Nephron (organoid): Measurements from ENCODE around the gene ME3.

ENCODE experiments used
- H3K27ac Mint-ChIP-seq, 3 experiments: 2 replicates each; pipeline ENCODE4 v1.8.0; 2020; ENCODE audit warnings: mixed read lengths in 3 of 3, mild to moderate bottlenecking in 2 of 3, moderate library complexity in 1 of 3
- H3K27me3 Mint-ChIP-seq: 2 replicates; pipeline ENCODE4 v1.8.0; 2021; ENCODE audit warnings: low read depth, mild to moderate bottlenecking, moderate library complexity, mixed read lengths
- H3K36me3 Mint-ChIP-seq: 2 replicates; pipeline ENCODE4 v1.8.0; 2020; ENCODE audit warnings: low read depth, mixed read lengths
- H3K4me1 Mint-ChIP-seq: 2 replicates; pipeline ENCODE4 v1.8.0; 2020; ENCODE audit warnings: mixed read lengths
- H3K4me3 Mint-ChIP-seq, 3 experiments: 2 replicates each; pipeline ENCODE4 v1.8.0; 2020; ENCODE audit warnings: mild to moderate bottlenecking in 3 of 3, mixed read lengths in 3 of 3, moderate library complexity in 2 of 3
- H3K9me3 Mint-ChIP-seq: 2 replicates; pipeline ENCODE4 v1.8.0; 2020; ENCODE audit warnings: mixed read lengths
- TF ChIP-seq, protein P1 (sequence below), 3 experiments: fragments of 200-600 bp; sonication (generic); IDR thresholded peaks; one replicate each; pipeline ENCODE4 v1.5.0; 2021; ENCODE audit warnings: antibody characterized with exemption in 3 of 3; ENCODE audit not compliant: unreplicated experiment in 3 of 3

ME3 gene

DNA sequence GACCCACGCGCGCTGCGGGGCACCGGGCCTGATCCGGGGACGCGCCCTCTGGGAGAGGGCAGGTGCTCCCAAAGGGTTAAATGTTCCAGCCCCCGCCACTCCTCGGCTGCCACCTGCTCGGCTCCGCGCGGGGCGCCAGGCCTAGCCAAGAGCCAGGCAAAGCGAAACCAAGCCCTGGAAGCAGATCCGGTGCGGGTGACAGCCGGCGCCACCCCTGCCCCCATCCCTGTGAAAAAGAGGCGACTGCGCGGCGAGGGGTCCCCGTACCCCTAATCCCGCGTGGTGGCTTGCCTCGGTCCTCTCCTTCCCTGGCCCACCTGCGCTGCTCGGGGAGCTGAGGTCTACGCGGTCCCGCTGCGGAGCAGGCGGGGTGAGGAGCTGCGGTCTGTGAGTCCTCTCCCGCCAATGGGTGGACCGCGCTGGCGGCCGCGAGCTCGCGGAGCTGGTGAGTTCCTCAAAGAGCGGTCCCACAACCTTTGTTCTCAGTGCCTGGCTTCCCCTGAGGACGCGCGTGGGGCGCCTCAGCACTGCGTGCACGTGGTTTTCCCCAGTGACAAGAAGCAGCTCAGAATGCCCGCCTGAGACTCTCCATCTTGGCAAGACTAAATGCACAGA, at the start of gene ME3:
TSS of gene ME3 (minus strand) at position 610 of the 615 bp plus-strand sequence.
- Mint-ChIP-seq H3K9me3 (no peaks in the 10 kb centered on the region), H3K27ac (peak within 1 kb of the TSS in 2 of 3 experiments; percentile 42 to 83)

DNA sequence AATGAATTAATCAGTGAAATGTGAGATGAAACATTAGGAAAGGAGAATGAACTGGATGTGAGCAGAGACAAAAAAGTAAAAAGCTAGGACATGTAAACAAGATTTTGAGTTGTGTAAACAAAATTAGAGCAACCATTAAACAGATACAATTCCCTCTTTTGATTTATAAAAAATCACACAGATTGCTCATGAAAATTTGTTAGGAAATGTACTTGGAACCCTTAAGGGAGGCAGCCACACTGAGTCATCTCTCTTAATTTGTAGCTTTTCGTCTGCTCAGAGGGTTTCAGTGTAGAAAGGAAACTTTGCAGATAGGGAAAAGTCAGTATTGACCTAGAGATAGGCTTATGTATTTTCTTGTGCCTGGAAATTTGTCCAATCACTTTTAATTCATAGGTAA, 49.6 kb upstream of the ME3 start:
- Mint-ChIP-seq H3K27ac (no peak overlapping the region), H3K9me3 (peaks cover 23% of the 10 kb centered on the region), H3K36me3 (no peaks in the 10 kb centered on the region), H3K4me3 (no peak overlapping the region), H3K4me1 (no peaks in the 10 kb centered on the region), H3K27me3 (peaks cover 5% of the 10 kb centered on the region)
- TF ChIP-seq, protein P1, sequence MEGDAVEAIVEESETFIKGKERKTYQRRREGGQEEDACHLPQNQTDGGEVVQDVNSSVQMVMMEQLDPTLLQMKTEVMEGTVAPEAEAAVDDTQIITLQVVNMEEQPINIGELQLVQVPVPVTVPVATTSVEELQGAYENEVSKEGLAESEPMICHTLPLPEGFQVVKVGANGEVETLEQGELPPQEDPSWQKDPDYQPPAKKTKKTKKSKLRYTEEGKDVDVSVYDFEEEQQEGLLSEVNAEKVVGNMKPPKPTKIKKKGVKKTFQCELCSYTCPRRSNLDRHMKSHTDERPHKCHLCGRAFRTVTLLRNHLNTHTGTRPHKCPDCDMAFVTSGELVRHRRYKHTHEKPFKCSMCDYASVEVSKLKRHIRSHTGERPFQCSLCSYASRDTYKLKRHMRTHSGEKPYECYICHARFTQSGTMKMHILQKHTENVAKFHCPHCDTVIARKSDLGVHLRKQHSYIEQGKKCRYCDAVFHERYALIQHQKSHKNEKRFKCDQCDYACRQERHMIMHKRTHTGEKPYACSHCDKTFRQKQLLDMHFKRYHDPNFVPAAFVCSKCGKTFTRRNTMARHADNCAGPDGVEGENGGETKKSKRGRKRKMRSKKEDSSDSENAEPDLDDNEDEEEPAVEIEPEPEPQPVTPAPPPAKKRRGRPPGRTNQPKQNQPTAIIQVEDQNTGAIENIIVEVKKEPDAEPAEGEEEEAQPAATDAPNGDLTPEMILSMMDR (IDR thresholded peaks at IDR 0.05; ENCODE audit: unreplicated experiment in 3 of 3): no peak

More for the DNA sequence above, at the start of gene ME3:
- no peaks in the 10 kb centered on the region for H3K36me3 Mint-ChIP-seq
- peaks cover 29% of the 10 kb centered on the region for H3K27me3 Mint-ChIP-seq
- H3K4me3 Mint-ChIP-seq: peak within 1 kb of the TSS; percentile 80 to 88 (median 86)
- peaks cover 17% of the 10 kb centered on the region for H3K4me1 Mint-ChIP-seq
- TF ChIP-seq, protein P1 (IDR thresholded peaks at IDR 0.05; ENCODE audit: unreplicated experiment in 3 of 3): no peak

DNA sequence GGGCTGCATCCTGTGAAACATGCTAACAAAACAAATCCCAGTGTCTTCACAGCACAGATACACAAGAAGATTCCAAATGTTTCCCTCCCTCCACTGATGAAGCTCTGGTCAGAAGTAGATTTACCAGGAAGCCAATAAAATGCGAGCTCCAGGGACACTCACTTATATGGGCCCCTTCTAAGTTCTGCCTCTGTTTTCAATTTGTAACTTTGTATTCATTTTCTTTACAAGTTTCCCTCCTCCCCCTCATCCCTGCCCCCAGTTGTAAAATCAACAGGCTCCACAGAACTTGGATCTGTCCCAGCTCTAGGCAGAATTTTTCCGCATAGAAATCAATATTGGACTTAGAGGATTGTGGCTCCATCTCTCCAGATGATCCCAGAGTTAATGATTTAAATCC, 48.1 kb upstream of the ME3 start:
- H3K27ac Mint-ChIP-seq: no peak overlapping the region
- H3K4me3 Mint-ChIP-seq: no peak overlapping the region
- H3K36me3 Mint-ChIP-seq: no peaks in the 10 kb centered on the region
- H3K27me3 Mint-ChIP-seq: peaks cover 5% of the 10 kb centered on the region
- peaks cover 23% of the 10 kb centered on the region for H3K9me3 Mint-ChIP-seq
- TF ChIP-seq, protein P1 (IDR thresholded peaks at IDR 0.05; ENCODE audit: unreplicated experiment in 3 of 3): no peak
- H3K4me1 Mint-ChIP-seq: no peaks in the 10 kb centered on the region

DNA sequence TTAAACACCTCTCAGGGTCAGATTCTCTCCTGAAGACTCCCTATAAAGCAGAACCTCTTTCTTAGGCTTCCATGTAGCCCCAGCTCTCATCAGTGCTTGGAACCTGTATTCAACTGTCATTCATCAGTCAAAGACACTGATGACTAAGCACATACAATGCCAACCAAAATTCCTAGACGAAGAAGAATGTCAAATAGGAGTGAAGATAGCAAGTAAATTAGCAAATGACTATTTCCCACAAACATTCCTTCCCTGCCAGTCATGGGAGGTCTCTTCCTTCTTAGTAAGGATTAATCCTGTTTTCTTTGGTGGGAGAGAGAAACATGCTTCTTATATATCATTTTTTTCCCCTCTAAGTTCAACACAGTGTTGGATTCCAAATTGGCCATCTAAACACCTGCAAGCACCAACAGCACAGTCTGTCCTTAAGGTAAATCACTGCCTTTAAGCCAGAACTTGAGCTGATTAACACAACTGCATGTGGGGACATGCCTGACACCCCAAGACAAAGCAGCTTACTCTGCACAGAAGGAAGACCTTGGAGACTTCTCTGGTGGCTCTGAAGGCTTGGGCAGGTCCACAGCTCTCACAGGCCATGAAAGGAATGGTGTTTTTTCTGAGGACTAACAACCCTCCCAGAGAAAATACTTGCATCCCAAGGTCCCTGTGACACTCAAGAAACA, 47.5 kb upstream of the ME3 start:
- Mint-ChIP-seq H3K27me3 (peaks cover 5% of the 10 kb centered on the region), H3K4me1 (no peaks in the 10 kb centered on the region), H3K9me3 (peaks cover 23% of the 10 kb centered on the region), H3K27ac (no peak overlapping the region), H3K36me3 (no peaks in the 10 kb centered on the region), H3K4me3 (no peak overlapping the region)
- TF ChIP-seq, protein P1 (IDR thresholded peaks at IDR 0.05; ENCODE audit: unreplicated experiment in 3 of 3): no peak

DNA sequence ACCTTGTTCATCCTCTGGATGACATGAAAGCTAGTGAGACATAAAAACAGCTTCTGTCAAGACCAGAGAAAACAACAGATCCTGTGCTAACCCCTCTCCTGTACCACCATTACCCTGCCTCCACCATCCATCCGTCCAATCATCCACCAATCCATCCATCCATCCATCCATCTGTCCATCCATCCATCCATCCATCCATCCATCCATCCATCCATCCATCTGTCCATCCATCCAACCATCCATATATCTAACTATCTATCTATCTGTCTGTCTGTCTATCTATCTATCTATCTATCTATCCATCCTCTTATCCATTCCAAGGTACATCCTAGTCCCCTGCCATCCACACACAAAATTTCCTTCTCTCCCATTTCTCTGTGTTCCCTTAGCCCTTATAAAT, 46.6 kb upstream of the ME3 start:
- TF ChIP-seq, protein P1 (IDR thresholded peaks at IDR 0.05; ENCODE audit: unreplicated experiment in 3 of 3): no peak
- Mint-ChIP-seq H3K4me1 (no peaks in the 10 kb centered on the region), H3K9me3 (peaks cover 22% of the 10 kb centered on the region), H3K4me3 (no peak overlapping the region), H3K27me3 (peaks cover 5% of the 10 kb centered on the region), H3K27ac (no peak overlapping the region), H3K36me3 (no peaks in the 10 kb centered on the region)

DNA sequence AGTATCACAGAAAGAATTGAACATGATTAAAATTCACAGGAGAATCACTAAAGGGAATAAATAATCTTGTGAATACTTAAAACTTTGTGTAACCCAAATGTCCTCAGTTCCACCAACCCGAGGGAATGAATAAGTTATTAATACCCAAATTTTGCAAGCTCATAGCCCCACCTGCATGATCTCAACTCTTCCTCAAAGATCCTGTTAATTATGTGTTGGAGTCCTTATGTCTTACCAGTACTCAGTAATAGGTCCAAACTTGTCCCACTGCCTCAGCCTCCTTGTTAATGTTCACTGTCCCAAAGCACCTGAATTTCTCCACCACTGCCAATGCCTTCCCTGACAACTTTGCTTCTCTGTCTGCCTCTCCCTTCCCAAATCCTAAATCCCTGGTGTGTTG, 46.1 kb upstream of the ME3 start:
- no peak overlapping the region for H3K4me3 Mint-ChIP-seq
- no peaks in the 10 kb centered on the region for H3K36me3 Mint-ChIP-seq
- H3K9me3 Mint-ChIP-seq: peaks cover 21% of the 10 kb centered on the region
- H3K4me1 Mint-ChIP-seq: no peaks in the 10 kb centered on the region
- H3K27me3 Mint-ChIP-seq: peaks cover 5% of the 10 kb centered on the region
- TF ChIP-seq, protein P1 (IDR thresholded peaks at IDR 0.05; ENCODE audit: unreplicated experiment in 3 of 3): no peak
- H3K27ac Mint-ChIP-seq: no peak overlapping the region
